Mesendoderm (in vitro differentiated cells): ENCODE data around the gene SUN5.

Experiments
- DNase-seq: peaks from one replicate; pipeline ENCODE4 v3.0.0; 2013
- H2AK5ac ChIP-seq: 2 replicates; pipeline ENCODE4 v1.6.1; 2013; ENCODE audit warnings: low read length, inconsistent platforms
- H2BK120ac ChIP-seq: 2 replicates; pipeline ENCODE4 v1.6.1; 2013; ENCODE audit warnings: low read depth, mild to moderate bottlenecking, low read length, moderate library complexity, mixed read lengths
- H2BK15ac ChIP-seq: replicated peaks from 2 replicates; pipeline ENCODE4 v1.6.1; 2013; ENCODE audit warnings: low read depth, mild to moderate bottlenecking, moderate library complexity
- H2BK5ac ChIP-seq: 2 replicates; pipeline ENCODE4 v1.6.1; 2013; ENCODE audit warnings: low read length, inconsistent platforms
- H3K18ac ChIP-seq: 2 replicates; pipeline ENCODE4 v1.6.1; 2013; ENCODE audit warnings: mild to moderate bottlenecking, low read length, mixed read lengths
- H3K23ac ChIP-seq: one replicate; pipeline ENCODE4 v1.6.1; 2013; ENCODE audit warnings: low read length
- H3K27ac ChIP-seq: 2 replicates; pipeline ENCODE4 v1.5.1; 2013; ENCODE audit warnings: low read depth, mild to moderate bottlenecking, inconsistent platforms, low read length, moderate library complexity
- H3K27me3 ChIP-seq: 2 replicates; pipeline ENCODE4 v1.6.1; 2013; ENCODE audit warnings: low read length, control low read depth, mild to moderate bottlenecking, inconsistent platforms; ENCODE audit not compliant: insufficient read depth, poor library complexity
- H3K36me3 ChIP-seq: 2 replicates; pipeline ENCODE4 v1.6.1; 2013; ENCODE audit warnings: low read length, inconsistent platforms; ENCODE audit not compliant: control insufficient read depth, insufficient read depth
- H3K4ac ChIP-seq: one replicate; pipeline ENCODE4 v1.6.1; 2013; ENCODE audit warnings: low read depth, mild to moderate bottlenecking, low read length, moderate library complexity
- H3K4me1 ChIP-seq: 2 replicates; pipeline ENCODE4 v1.6.1; 2013; ENCODE audit warnings: low read depth, low read length, inconsistent platforms; ENCODE audit not compliant: control insufficient read depth
- H3K4me2 ChIP-seq: 2 replicates; pipeline ENCODE4 v1.6.1; 2013; ENCODE audit warnings: low read length
- H3K4me3 ChIP-seq: 2 replicates; pipeline ENCODE4 v1.5.1; 2013; ENCODE audit warnings: mild to moderate bottlenecking, low read length
- H3K56ac ChIP-seq: one replicate; pipeline ENCODE4 v1.6.1; 2013; ENCODE audit warnings: low read length
- H3K79me1 ChIP-seq: 2 replicates; pipeline ENCODE4 v1.6.1; 2013; ENCODE audit warnings: low read length, inconsistent platforms
- H3K79me2 ChIP-seq: 2 replicates; pipeline ENCODE4 v1.6.1; 2013; ENCODE audit warnings: mild to moderate bottlenecking, low read length; ENCODE audit not compliant: control insufficient read depth, insufficient read depth
- H3K9ac ChIP-seq: 2 replicates; pipeline ENCODE4 v1.6.1; 2013; ENCODE audit warnings: low read length, inconsistent platforms
- H4K5ac ChIP-seq: one replicate; pipeline ENCODE4 v1.6.1; 2013; ENCODE audit warnings: low read length
- H4K8ac ChIP-seq: one replicate; pipeline ENCODE4 v1.6.1; 2013; ENCODE audit warnings: low read depth, mild to moderate bottlenecking, control low read depth, low read length, moderate library complexity
- WGBS: extraction: QIAGEN DNeasy Blood & Tissue Kit; methylation state at CpG from one replicate; pipeline ENCODE4 v1.1.7; 2013; ENCODE audit warnings: low lambda C conversion rate, missing lambda C conversion rate; ENCODE audit not compliant: insufficient coverage; ENCODE audit errors: extremely low coverage; 5-methylcytosine and 5-hydroxymethylcytosine counted together

SUN5 gene

DNA sequence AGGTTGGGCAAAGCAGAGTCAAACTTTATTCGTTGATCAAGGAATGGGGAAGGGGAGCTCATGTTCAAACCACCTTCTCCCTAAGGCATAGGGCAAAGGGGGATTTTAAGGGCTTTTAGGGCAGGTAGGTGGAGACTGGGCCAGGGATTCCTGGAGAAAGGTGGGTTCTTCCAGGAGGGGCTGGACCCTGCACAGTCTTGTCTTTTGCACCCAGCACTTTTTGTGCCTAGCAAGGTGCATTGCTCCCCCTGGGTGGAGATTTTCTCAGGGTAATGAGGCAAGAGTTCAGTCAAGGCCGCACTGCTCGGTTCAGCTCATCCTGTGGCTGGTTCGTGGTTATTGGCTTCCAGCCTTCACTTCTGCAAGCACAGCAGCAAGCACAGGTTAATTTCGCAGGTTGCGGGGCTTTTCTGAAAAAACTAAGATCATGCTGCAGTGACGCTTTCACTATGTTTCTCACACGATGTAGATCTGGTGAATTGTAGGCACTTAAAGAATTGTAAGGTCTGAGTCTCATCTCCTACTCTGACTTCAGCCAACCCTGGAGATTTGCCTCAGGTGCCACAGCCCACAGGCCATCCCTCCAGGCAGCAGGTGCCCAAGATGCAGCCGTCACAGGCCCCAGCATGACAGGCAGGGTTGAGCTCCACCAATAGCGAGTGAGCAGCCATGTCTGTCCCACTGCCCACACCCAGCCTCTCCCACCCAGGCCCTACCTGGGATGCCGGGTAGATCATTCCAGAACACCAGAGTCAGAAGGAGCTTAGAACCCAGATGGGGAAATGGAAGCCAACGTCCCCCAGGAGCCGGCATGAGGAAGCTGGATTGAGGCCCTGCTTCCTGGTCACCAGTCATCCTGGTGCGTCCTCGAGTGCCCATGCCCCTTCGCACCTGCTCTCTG lies 37.1 kb downstream of the SUN5 start:
- peaks cover 9% of the 10 kb centered on the region for H3K4me1 ChIP-seq
- H2BK15ac ChIP-seq: no peak overlapping the region
- no peak overlapping the region for H3K4ac ChIP-seq
- no CpG with 5 or more reads among the region's 16 CpGs for WGBS
- H2BK120ac ChIP-seq: no peak overlapping the region
- no peak overlapping the region for H3K27ac ChIP-seq
- H2AK5ac ChIP-seq: peak overlapping the region; percentile 59
- no peaks in the 10 kb centered on the region for H3K36me3 ChIP-seq
- H3K27me3 ChIP-seq: no peaks in the 10 kb centered on the region
- no peak overlapping the region for H3K4me2 ChIP-seq
- no peaks in the 10 kb centered on the region for H3K79me2 ChIP-seq
- H3K18ac ChIP-seq: peak overlapping the region; percentile 7
- no peak overlapping the region for H3K4me3 ChIP-seq
- H4K5ac ChIP-seq: no peak overlapping the region
- no peak overlapping the region for H2BK5ac ChIP-seq
- H3K9ac ChIP-seq: no peak overlapping the region
- peak overlapping the region; percentile 43 for H3K56ac ChIP-seq
- no peaks in the 10 kb centered on the region for H3K79me1 ChIP-seq
- no peak for DNase-seq
- H3K23ac ChIP-seq: no peak overlapping the region
- no peak overlapping the region for H4K8ac ChIP-seq

DNA sequence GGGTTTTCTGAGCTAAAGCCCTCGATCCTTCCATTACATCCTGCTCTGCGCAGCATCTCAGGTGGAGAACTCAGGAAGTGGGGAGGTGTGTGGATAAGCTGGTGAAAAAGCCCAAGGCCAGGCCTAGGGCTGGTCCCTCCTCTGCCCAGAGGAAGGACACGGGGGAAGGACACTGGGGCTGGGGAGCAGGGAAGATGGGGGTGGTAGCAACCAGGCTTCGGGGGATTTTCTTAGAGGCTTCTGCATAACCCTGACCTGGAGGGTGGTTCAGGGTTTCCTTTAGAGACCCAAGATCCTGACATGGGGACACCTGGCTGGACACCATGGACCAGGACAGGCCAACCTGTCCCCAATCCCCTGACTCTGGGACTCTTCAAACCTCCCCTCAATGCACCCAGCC lies 37.9 kb downstream of the SUN5 start:
- Histone ChIP-seq H2BK15ac (no peak overlapping the region), H3K4me2 (no peak overlapping the region), H2BK5ac (no peak overlapping the region), H4K5ac (no peak overlapping the region), H2AK5ac (peak overlapping the region; percentile 59), H3K9ac (no peak overlapping the region), H3K23ac (no peak overlapping the region), H3K4me1 (peaks cover 2% of the 10 kb centered on the region), H3K79me1 (no peaks in the 10 kb centered on the region), H3K27me3 (no peaks in the 10 kb centered on the region), H3K4ac (no peak overlapping the region), H3K4me3 (no peak overlapping the region), H3K56ac (no peak overlapping the region), H3K18ac (peak overlapping the region; percentile 7), H3K27ac (no peak overlapping the region), H2BK120ac (no peak overlapping the region), H4K8ac (no peak overlapping the region), H3K36me3 (no peaks in the 10 kb centered on the region), H3K79me2 (no peaks in the 10 kb centered on the region)
- no CpG with 5 or more reads among the region's 4 CpGs for WGBS
- no peak for DNase-seq

DNA sequence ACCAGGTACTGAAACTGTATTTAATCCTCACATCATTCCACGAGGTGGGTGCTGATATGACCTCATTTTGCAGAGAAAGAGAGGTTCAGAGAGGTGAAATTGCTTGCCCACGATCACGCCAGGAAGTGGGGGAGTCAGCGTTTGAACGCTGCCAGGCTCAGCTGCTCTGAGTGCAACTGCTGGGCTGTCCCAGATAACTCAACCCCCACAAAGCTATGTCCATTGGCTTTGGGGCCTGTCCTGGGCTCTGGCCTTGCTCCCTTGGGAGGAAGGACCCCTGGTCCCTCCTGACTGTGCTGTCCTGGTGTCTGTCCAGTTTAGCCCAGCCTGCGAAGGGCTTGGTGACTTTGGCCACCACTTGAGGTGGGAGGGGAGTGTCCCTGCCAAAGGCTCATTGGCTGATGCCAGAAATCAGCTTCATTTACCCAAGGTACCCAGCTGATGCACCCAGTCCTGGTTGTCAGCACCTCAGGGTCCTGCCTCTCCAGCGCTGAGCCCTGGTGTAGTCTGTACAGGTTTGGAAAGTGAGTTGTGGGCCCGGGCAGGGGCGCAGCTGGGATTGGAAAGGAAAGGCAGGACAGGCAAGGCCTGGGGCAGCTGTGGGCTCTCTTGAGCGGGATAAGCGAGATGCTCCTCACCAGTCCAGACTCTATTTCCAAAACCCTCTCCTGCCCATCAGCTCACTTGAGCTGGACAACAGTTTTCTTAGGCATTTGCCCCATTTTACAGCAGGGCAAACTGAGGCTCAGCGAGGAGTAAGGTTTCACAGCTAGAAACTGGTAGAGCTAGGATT lies 38.5 kb downstream of the SUN5 start:
- Histone ChIP-seq H3K79me2 (no peaks in the 10 kb centered on the region), H4K8ac (no peak overlapping the region), H4K5ac (no peak overlapping the region), H3K23ac (peak overlapping the region; percentile 69), H2BK120ac (no peak overlapping the region), H3K4me2 (no peak overlapping the region), H3K4ac (no peak overlapping the region), H2BK5ac (peak overlapping the region; percentile 8), H3K9ac (peak overlapping the region; percentile 11), H2BK15ac (no peak overlapping the region), H3K36me3 (no peaks in the 10 kb centered on the region), H3K18ac (no peak overlapping the region), H3K56ac (peak overlapping the region; percentile 69), H3K4me1 (no peaks in the 10 kb centered on the region), H3K4me3 (no peak overlapping the region), H3K27ac (no peak overlapping the region), H3K79me1 (no peaks in the 10 kb centered on the region), H2AK5ac (peak overlapping the region; percentile 90), H3K27me3 (no peaks in the 10 kb centered on the region)
- WGBS: no CpG with 5 or more reads among the region's 12 CpGs
- DNase-seq: no peak

GRCh38 chr20:32965115-32965514 lies 39.1 kb downstream of the SUN5 start:
- H3K36me3 ChIP-seq: no peaks in the 10 kb centered on the region
- peak overlapping the region; percentile 8 for H2BK5ac ChIP-seq
- no peaks in the 10 kb centered on the region for H3K4me1 ChIP-seq
- no peak for DNase-seq
- H4K5ac ChIP-seq: no peak overlapping the region
- no peak overlapping the region for H3K18ac ChIP-seq
- no peak overlapping the region for H4K8ac ChIP-seq
- no peak overlapping the region for H3K4ac ChIP-seq
- no peak overlapping the region for H3K4me3 ChIP-seq
- H2BK15ac ChIP-seq: no peak overlapping the region
- peak overlapping the region; percentile 59 for H2AK5ac ChIP-seq
- H3K79me1 ChIP-seq: no peaks in the 10 kb centered on the region
- H3K27ac ChIP-seq: no peak overlapping the region
- peak overlapping the region; percentile 69 for H3K56ac ChIP-seq
- H3K4me2 ChIP-seq: no peak overlapping the region
- H3K79me2 ChIP-seq: no peaks in the 10 kb centered on the region
- no peak overlapping the region for H3K23ac ChIP-seq
- WGBS: no CpG with 5 or more reads among the region's 8 CpGs
- H3K9ac ChIP-seq: peak overlapping the region; percentile 11
- H2BK120ac ChIP-seq: no peak overlapping the region
- H3K27me3 ChIP-seq: no peaks in the 10 kb centered on the region

- H3K79me2 ChIP-seq: no peaks in the 10 kb centered on the region
- DNase-seq: no peak
These were observed 39.7 kb downstream of the SUN5 start for GRCh38 chr20:32964575-32964974.

More at GRCh38 chr20:32964575-32964974, 39.7 kb downstream of the SUN5 start:
- no peak overlapping the region for H2BK15ac ChIP-seq
- no peak overlapping the region for H4K5ac ChIP-seq
- no peak overlapping the region for H3K9ac ChIP-seq
- no peak overlapping the region for H4K8ac ChIP-seq
- H2BK120ac ChIP-seq: no peak overlapping the region
- no peak overlapping the region for H3K4ac ChIP-seq
- no peak overlapping the region for H3K56ac ChIP-seq
- no peak overlapping the region for H2BK5ac ChIP-seq
- no peak overlapping the region for H3K4me3 ChIP-seq
- no peaks in the 10 kb centered on the region for H3K27me3 ChIP-seq
- no CpG with 5 or more reads among the region's 6 CpGs for WGBS
- no peaks in the 10 kb centered on the region for H3K4me1 ChIP-seq
- no peak overlapping the region for H3K27ac ChIP-seq
- no peaks in the 10 kb centered on the region for H3K79me1 ChIP-seq
- no peak overlapping the region for H3K4me2 ChIP-seq
- H3K18ac ChIP-seq: no peak overlapping the region
- no peak overlapping the region for H2AK5ac ChIP-seq
- H3K36me3 ChIP-seq: no peaks in the 10 kb centered on the region
- H3K23ac ChIP-seq: no peak overlapping the region
